Measurements from ENCODE around the gene PEPD.
"Not testable (repeated sequence)": the region's sequence is repeated elsewhere in the genome, so short reads cannot be mapped to it uniquely, and the experiment has no call there.

PEPD gene

GRCh38 chr19:33499671-33500506, 21.7 kb downstream of the PEPD start:
- DNase-seq (no peak), ATAC-seq (no peak)
- no peaks in the 10 kb centered on the region for H3K4me1 Mint-ChIP-seq
- H3K4me3 Mint-ChIP-seq: no peak overlapping the region
- no peaks in the 10 kb centered on the region for H3K9me3 Mint-ChIP-seq
- no peaks in the 10 kb centered on the region for H3K27me3 Mint-ChIP-seq
- peak overlapping the region; percentile 34 to 46 for H3K27ac Mint-ChIP-seq

GRCh38 chr19:33499248-33499647, 22.3 kb downstream of the PEPD start:
- Mint-ChIP-seq H3K27ac (peak overlapping the region in 1 of 2 donors; percentile 46), H3K4me3 (no peak overlapping the region), H3K27me3 (no peaks in the 10 kb centered on the region), H3K9me3 (no peaks in the 10 kb centered on the region), H3K4me1 (no peaks in the 10 kb centered on the region)
- ATAC-seq (no peak), DNase-seq (no peak)

DNA sequence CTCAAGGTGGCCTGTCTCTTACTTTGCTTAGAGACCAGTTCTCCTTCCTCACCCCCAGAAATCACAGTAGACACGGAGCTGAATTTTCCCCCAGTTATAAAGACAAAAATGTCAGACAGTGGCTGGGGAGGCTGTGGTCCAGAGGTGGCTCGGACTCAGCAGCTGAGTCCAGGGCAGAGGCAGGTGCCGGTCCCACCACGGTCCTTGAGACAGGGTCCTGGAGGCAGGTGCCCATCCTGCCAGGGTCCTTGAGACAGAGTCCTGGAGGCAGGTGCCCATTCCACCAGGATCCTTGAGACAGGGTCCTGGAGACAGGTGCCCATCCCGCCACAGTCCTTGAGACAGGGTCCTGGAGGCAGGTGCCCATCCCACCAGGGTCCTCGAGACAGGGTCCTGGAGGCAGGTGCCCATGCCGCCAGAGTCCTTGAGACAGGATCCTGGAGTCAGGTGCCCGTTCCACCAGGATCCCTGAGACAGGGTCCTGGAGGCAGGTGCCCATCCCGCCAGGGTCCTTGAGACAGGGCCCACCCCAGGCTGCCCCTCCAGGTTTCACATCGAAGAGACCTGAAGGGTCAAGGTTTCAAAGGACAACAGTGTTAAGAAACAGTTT, 23.1 kb downstream of the PEPD start:
- ATAC-seq: no peak
- Mint-ChIP-seq H3K9me3 (no peaks in the 10 kb centered on the region), H3K27ac (no peak overlapping the region), H3K27me3 (no peaks in the 10 kb centered on the region), H3K4me3 (no peak overlapping the region), H3K4me1 (no peaks in the 10 kb centered on the region)
- DNase-seq: no peak

DNA sequence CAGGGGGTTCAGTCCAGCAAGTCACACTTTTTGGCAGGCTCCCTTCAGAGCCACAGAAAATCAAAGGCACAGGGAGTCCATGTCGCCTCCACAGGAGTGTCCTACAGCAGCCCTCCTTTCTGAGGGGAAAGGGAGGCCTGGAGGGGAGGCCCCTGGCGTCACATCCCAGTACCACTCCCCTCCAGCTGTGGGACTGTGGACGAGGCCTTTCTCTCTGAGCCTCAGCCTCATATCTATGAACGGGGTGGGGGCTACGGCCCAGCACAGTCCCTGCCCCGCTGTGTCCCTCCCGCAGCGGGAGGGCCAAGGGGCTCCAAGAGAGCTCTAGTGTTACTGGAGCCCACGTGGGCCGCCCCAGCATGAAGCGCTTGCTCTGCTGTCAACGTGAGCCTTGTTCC, 23.8 kb downstream of the PEPD start:
- H3K27me3 Mint-ChIP-seq: no peaks in the 10 kb centered on the region
- DNase-seq (no peak), ATAC-seq (no peak)
- H3K27ac Mint-ChIP-seq: no peak overlapping the region
- H3K9me3 Mint-ChIP-seq: no peaks in the 10 kb centered on the region
- no peaks in the 10 kb centered on the region for H3K4me1 Mint-ChIP-seq
- no peak overlapping the region for H3K4me3 Mint-ChIP-seq

- no peaks in the 10 kb centered on the region for H3K4me1 Mint-ChIP-seq
- no peaks in the 10 kb centered on the region for H3K27me3 Mint-ChIP-seq
- DNase-seq (no peak), ATAC-seq (no peak)
- H3K4me3 Mint-ChIP-seq: no peak overlapping the region
- H3K27ac Mint-ChIP-seq: no peak overlapping the region
- H3K9me3 Mint-ChIP-seq: no peaks in the 10 kb centered on the region
Observed at GRCh38 chr19:33497131-33497777, 24.3 kb downstream of the PEPD start.

DNA sequence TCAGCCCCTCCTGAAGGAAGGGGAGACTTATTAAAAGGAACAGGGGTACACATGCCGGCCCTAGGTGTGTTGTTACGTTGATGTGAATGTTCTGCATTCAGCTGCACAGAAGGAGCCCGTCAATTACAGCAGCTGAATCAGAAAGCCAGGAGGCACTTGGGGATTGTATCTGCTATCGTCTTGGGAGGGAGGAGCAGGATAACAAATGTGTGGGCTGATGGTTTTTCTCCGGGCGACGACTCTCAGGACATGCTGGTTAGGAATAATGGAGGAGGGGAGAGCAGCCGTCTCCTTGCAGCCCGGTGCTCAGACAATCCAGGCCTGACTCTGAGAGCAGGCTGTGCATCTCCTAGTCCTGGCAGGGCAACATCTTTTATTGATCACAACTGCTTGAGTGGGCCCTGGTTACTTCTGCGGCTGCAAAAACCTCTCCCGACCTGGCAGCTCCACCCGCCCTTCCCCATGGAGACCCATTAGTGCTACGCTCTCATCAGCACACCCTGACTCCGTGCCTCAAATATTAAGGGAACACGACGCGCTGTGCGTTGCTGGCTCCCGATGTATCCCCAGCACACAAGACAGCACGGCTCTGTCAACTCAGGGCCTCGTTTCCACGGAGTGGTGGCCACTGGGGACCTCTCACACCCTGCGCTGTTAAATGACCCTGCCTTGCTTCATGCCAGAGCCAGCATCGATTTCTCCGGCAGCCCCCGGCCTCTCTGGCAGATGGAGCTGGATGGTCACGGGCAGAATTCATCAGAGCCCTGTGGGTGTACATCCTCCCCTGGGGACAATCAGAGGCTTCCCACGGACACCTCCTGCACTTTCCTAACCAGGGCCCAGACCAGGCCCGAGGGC, 25.3 kb downstream of the PEPD start:
- H3K9me3 Mint-ChIP-seq: no peaks in the 10 kb centered on the region
- H3K4me1 Mint-ChIP-seq: no peaks in the 10 kb centered on the region
- ATAC-seq: no peak
- peak overlapping the region in 1 of 2 donors; percentile 9 for H3K27ac Mint-ChIP-seq
- H3K4me3 Mint-ChIP-seq: no peak overlapping the region
- H3K27me3 Mint-ChIP-seq: no peaks in the 10 kb centered on the region
- no peak for DNase-seq

GRCh38 chr19:33493401-33494275, 28.0 kb downstream of the PEPD start:
- Mint-ChIP-seq H3K9me3 (no peaks in the 10 kb centered on the region), H3K27ac (peak overlapping the region; percentile 27 to 81), H3K4me3 (no peak overlapping the region), H3K27me3 (no peaks in the 10 kb centered on the region), H3K4me1 (no peaks in the 10 kb centered on the region)
- ATAC-seq: no peak
- no peak for DNase-seq

GRCh38 chr19:33492951-33493350, 28.6 kb downstream of the PEPD start:
- no peak for DNase-seq
- Mint-ChIP-seq H3K4me3 (no peak overlapping the region), H3K4me1 (no peaks in the 10 kb centered on the region), H3K9me3 (no peaks in the 10 kb centered on the region), H3K27ac (no peak overlapping the region), H3K27me3 (no peaks in the 10 kb centered on the region)
- no peak for ATAC-seq

- no peak overlapping the region for H3K4me3 Mint-ChIP-seq
- DNase-seq (no peak), ATAC-seq (no peak)
- H3K27ac Mint-ChIP-seq: no peak overlapping the region
- no peaks in the 10 kb centered on the region for H3K9me3 Mint-ChIP-seq
- no peaks in the 10 kb centered on the region for H3K4me1 Mint-ChIP-seq
- H3K27me3 Mint-ChIP-seq: no peaks in the 10 kb centered on the region
Observed at GRCh38 chr19:33492090-33492489, 29.5 kb downstream of the PEPD start.

DNA sequence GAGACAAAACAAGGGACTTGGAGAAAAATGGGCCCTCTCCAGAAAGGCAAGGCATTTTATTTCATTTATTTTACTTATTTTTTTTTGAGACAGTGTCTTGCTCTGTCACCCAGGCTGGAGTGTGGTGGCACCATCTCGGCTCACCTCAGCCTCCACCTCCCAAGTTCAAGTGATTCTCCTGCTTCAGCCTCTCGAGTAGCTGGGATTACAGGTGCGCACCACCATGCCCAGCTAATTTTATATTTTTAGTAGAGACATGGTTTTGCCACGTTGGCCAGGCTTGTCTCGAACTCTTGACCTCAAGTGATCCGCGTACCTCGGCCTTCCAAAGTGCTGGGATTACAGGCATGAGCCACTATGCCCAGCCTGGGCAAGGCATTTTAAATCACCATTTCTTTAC, 31.0 kb downstream of the PEPD start:
- H3K4me1 Mint-ChIP-seq, ATAC-seq, H3K9me3 Mint-ChIP-seq, H3K27ac Mint-ChIP-seq, H3K4me3 Mint-ChIP-seq, H3K27me3 Mint-ChIP-seq, DNase-seq: not testable (repeated sequence)

DNA sequence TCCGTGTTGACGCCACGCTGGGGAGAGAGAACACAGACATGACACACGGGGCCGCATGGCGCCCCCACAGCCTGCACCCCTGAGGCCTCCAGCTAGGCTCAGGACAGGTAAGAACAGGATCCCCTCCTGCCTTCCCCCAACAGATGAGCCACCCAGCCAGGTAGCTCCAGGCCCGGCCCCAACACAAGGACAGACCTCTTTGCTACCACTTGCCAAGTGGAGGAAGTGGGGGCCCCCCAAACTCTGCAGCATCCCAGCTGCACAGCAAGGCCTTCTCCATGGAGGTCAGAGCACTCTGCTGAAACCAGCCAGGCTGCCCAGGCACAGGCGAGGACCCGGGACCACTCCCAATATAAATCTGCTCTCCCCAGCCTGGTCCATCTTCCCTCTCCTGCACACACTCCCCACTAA, 31.5 kb downstream of the PEPD start:
- H3K4me1 Mint-ChIP-seq: no peaks in the 10 kb centered on the region
- no peak for ATAC-seq

GRCh38 chr19:33488826-33489225, 32.8 kb downstream of the PEPD start:
- no peak for ATAC-seq
- Mint-ChIP-seq H3K27ac (peak overlapping the region; percentile 17 to 35), H3K4me3 (no peak overlapping the region), H3K9me3 (peaks cover 0 to 21% of the 10 kb centered on the region in 2 donors), H3K27me3 (no peaks in the 10 kb centered on the region), H3K4me1 (no peaks in the 10 kb centered on the region)
- DNase-seq: no peak

More for the DNA sequence above, 31.5 kb downstream of the PEPD start:
- Mint-ChIP-seq H3K27ac (peak overlapping the region; percentile 5 to 33), H3K27me3 (no peaks in the 10 kb centered on the region), H3K9me3 (peaks cover 0 to 9% of the 10 kb centered on the region in 2 donors), H3K4me3 (no peak overlapping the region)
- DNase-seq: no peak

- Mint-ChIP-seq H3K4me3 (no peak overlapping the region), H3K27ac (no peak overlapping the region), H3K27me3 (no peaks in the 10 kb centered on the region), H3K4me1 (no peaks in the 10 kb centered on the region), H3K9me3 (peaks cover 0 to 22% of the 10 kb centered on the region in 2 donors)
- DNase-seq (no peak), ATAC-seq (no peak)
Observed at GRCh38 chr19:33487901-33488800, 33.4 kb downstream of the PEPD start.

Data from stimulated activated naive CD8-positive, alpha-beta T cell treated with anti-CD3 and anti-CD28 coated beads, Interleukin-15, amount 100 ng/mL, for 72 hours (primary cell).